ENCODE measurements around the gene OR10P1.
"Not testable (repeated sequence)": the region's sequence is repeated elsewhere in the genome, so short reads cannot be mapped to it uniquely, and the experiment has no call there.

The OR10P1 gene

GRCh38 chr12:55636116-55636655 is 506 bp upstream of the OR10P1 start:
- Mint-ChIP-seq H3K4me1 (ENCODE audit: low read depth in 2 of 2) (peaks cover 0 to 10% of the 10 kb centered on the region in 2 donors), H3K36me3 (ENCODE audit: insufficient read depth) (no peaks in the 10 kb centered on the region), H3K27me3 (peaks cover 23 to 55% of the 10 kb centered on the region in 2 donors), H3K4me3 (no peak overlapping the region), H3K9me3 (no peaks in the 10 kb centered on the region), H3K27ac (no peak overlapping the region)
- ATAC-seq (replicated peaks) (no peak), DNase-seq (no peak)

- Mint-ChIP-seq H3K27me3 (peaks cover 23 to 47% of the 10 kb centered on the region in 2 donors), H3K4me1 (ENCODE audit: low read depth in 2 of 2) (peaks cover 0 to 14% of the 10 kb centered on the region in 2 donors), H3K4me3 (peak overlapping the region; percentile 28 to 35), H3K36me3 (ENCODE audit: insufficient read depth) (no peaks in the 10 kb centered on the region), H3K27ac (no peak overlapping the region), H3K9me3 (no peaks in the 10 kb centered on the region)
- DNase-seq (peak in 1 of 3 experiments; percentile 12), ATAC-seq (replicated peaks) (peak; percentile 86)
Measured at GRCh38 chr12:55637467-55637866, 775 bp downstream of the OR10P1 start.

- H3K36me3 Mint-ChIP-seq (ENCODE audit: insufficient read depth), result no peaks in the 10 kb centered on the region
- peaks cover 17 to 32% of the 10 kb centered on the region in 2 donors for H3K27me3 Mint-ChIP-seq
- no peak overlapping the region for H3K27ac Mint-ChIP-seq
- ATAC-seq (replicated peaks) (no peak), DNase-seq (no peak)
- H3K4me1 Mint-ChIP-seq (ENCODE audit: low read depth in 2 of 2), result peaks cover 0 to 16% of the 10 kb centered on the region in 2 donors
- no peak overlapping the region for H3K4me3 Mint-ChIP-seq
- no peaks in the 10 kb centered on the region for H3K9me3 Mint-ChIP-seq
Measured at GRCh38 chr12:55641595-55641994, 4.9 kb downstream of the OR10P1 start.

GRCh38 chr12:55642267-55642666 is 5.6 kb downstream of the OR10P1 start:
- H3K27ac Mint-ChIP-seq, result peak overlapping the region in 1 of 2 donors; percentile 41
- no peak for DNase-seq

GRCh38 chr12:55642669-55643068 is 6.0 kb downstream of the OR10P1 start:
- Mint-ChIP-seq H3K27ac (peak overlapping the region in 1 of 2 donors; percentile 41), H3K4me3 (no peak overlapping the region), H3K36me3 (ENCODE audit: insufficient read depth) (no peaks in the 10 kb centered on the region), H3K4me1 (ENCODE audit: low read depth in 2 of 2) (peaks cover 4 to 8% of the 10 kb centered on the region in 2 donors), H3K9me3 (no peaks in the 10 kb centered on the region), H3K27me3 (peaks cover 8 to 22% of the 10 kb centered on the region in 2 donors)
- no peak for ATAC-seq (replicated peaks)
- DNase-seq, result no peak

More at GRCh38 chr12:55642267-55642666, 5.6 kb downstream of the OR10P1 start:
- peaks cover 4 to 12% of the 10 kb centered on the region in 2 donors for H3K4me1 Mint-ChIP-seq (ENCODE audit: low read depth in 2 of 2)
- no peaks in the 10 kb centered on the region for H3K36me3 Mint-ChIP-seq (ENCODE audit: insufficient read depth)
- H3K27me3 Mint-ChIP-seq, result peaks cover 12 to 26% of the 10 kb centered on the region in 2 donors
- no peaks in the 10 kb centered on the region for H3K9me3 Mint-ChIP-seq
- no peak overlapping the region for H3K4me3 Mint-ChIP-seq
- no peak for ATAC-seq (replicated peaks)

- Mint-ChIP-seq H3K36me3 (ENCODE audit: insufficient read depth) (no peaks in the 10 kb centered on the region), H3K9me3 (no peaks in the 10 kb centered on the region), H3K27me3 (peaks cover 0 to 2% of the 10 kb centered on the region in 2 donors), H3K4me1 (ENCODE audit: low read depth in 2 of 2) (peaks cover 4 to 6% of the 10 kb centered on the region in 2 donors), H3K27ac (peak overlapping the region in 1 of 2 donors; percentile 2), H3K4me3 (no peak overlapping the region)
- no peak for ATAC-seq (replicated peaks)
- no peak for DNase-seq
Measured at GRCh38 chr12:55644591-55644990, 7.9 kb downstream of the OR10P1 start.

- no peak for DNase-seq
- Mint-ChIP-seq H3K36me3 (ENCODE audit: insufficient read depth) (no peaks in the 10 kb centered on the region), H3K9me3 (no peaks in the 10 kb centered on the region), H3K27ac (no peak overlapping the region), H3K4me1 (ENCODE audit: low read depth in 2 of 2) (peaks cover 4 to 6% of the 10 kb centered on the region in 2 donors), H3K27me3 (no peaks in the 10 kb centered on the region), H3K4me3 (no peak overlapping the region)
- ATAC-seq (replicated peaks), result no peak
Measured at GRCh38 chr12:55647027-55647426, 10.3 kb downstream of the OR10P1 start.

GRCh38 chr12:55650620-55651298 is 14.1 kb downstream of the OR10P1 start:
- not testable (repeated sequence) for H3K27me3 Mint-ChIP-seq; DNase-seq; H3K27ac Mint-ChIP-seq; H3K4me3 Mint-ChIP-seq; H3K9me3 Mint-ChIP-seq; H3K36me3 Mint-ChIP-seq (ENCODE audit: insufficient read depth); H3K4me1 Mint-ChIP-seq (ENCODE audit: low read depth in 2 of 2); ATAC-seq (replicated peaks)

- Mint-ChIP-seq H3K4me3 (no peak overlapping the region), H3K36me3 (ENCODE audit: insufficient read depth) (peaks cover 3% of the 10 kb centered on the region), H3K27ac (no peak overlapping the region), H3K4me1 (ENCODE audit: low read depth in 2 of 2) (peaks cover 0 to 4% of the 10 kb centered on the region in 2 donors), H3K27me3 (no peaks in the 10 kb centered on the region), H3K9me3 (no peaks in the 10 kb centered on the region)
- DNase-seq (no peak), ATAC-seq (replicated peaks) (no peak)
Measured at GRCh38 chr12:55651299-55651683, 14.6 kb downstream of the OR10P1 start.

- no peak overlapping the region for H3K27ac Mint-ChIP-seq
- H3K27me3 Mint-ChIP-seq, result no peaks in the 10 kb centered on the region
- H3K4me3 Mint-ChIP-seq, result no peak overlapping the region
- H3K36me3 Mint-ChIP-seq (ENCODE audit: insufficient read depth), result peaks cover 3% of the 10 kb centered on the region
- DNase-seq, result no peak
- H3K4me1 Mint-ChIP-seq (ENCODE audit: low read depth in 2 of 2), result peaks cover 0 to 3% of the 10 kb centered on the region in 2 donors
- ATAC-seq (replicated peaks), result peak; percentile 64
- no peaks in the 10 kb centered on the region for H3K9me3 Mint-ChIP-seq
Measured at GRCh38 chr12:55652352-55652751, 15.7 kb downstream of the OR10P1 start.

GRCh38 chr12:55653031-55653430 is 16.3 kb downstream of the OR10P1 start:
- peak; percentile 56 for ATAC-seq (replicated peaks)

GRCh38 chr12:55654511-55655214 is 18.0 kb downstream of the OR10P1 start:
- H3K4me1 Mint-ChIP-seq (ENCODE audit: low read depth in 2 of 2), result peaks cover 0 to 3% of the 10 kb centered on the region in 2 donors
- peaks cover 3% of the 10 kb centered on the region for H3K36me3 Mint-ChIP-seq (ENCODE audit: insufficient read depth)
- H3K4me3 Mint-ChIP-seq, result no peak overlapping the region
- no peak overlapping the region for H3K27ac Mint-ChIP-seq
- H3K9me3 Mint-ChIP-seq, result no peaks in the 10 kb centered on the region
- DNase-seq (no peak), ATAC-seq (replicated peaks) (no peak)
- peaks cover 0 to 7% of the 10 kb centered on the region in 2 donors for H3K27me3 Mint-ChIP-seq

More at GRCh38 chr12:55653031-55653430, 16.3 kb downstream of the OR10P1 start:
- no peak for DNase-seq
- Mint-ChIP-seq H3K27ac (no peak overlapping the region), H3K4me3 (no peak overlapping the region), H3K27me3 (no peaks in the 10 kb centered on the region), H3K36me3 (ENCODE audit: insufficient read depth) (peaks cover 3% of the 10 kb centered on the region), H3K4me1 (ENCODE audit: low read depth in 2 of 2) (peaks cover 0 to 3% of the 10 kb centered on the region in 2 donors), H3K9me3 (no peaks in the 10 kb centered on the region)

GRCh38 chr12:55657212-55657611 is 20.5 kb downstream of the OR10P1 start:
- no peak for DNase-seq
- no peak overlapping the region for H3K4me3 Mint-ChIP-seq
- no peak for ATAC-seq (replicated peaks)
- peaks cover 3% of the 10 kb centered on the region for H3K36me3 Mint-ChIP-seq (ENCODE audit: insufficient read depth)
- H3K9me3 Mint-ChIP-seq, result no peaks in the 10 kb centered on the region
- H3K27ac Mint-ChIP-seq, result no peak overlapping the region
- peaks cover 0 to 3% of the 10 kb centered on the region in 2 donors for H3K4me1 Mint-ChIP-seq (ENCODE audit: low read depth in 2 of 2)
- peaks cover 0 to 15% of the 10 kb centered on the region in 2 donors for H3K27me3 Mint-ChIP-seq

Measured in effector memory CD8-positive, alpha-beta T cell (primary cell).